SKM-1 treated with dmso at 0.1 percent for 144 hours (cell line): ENCODE data around the gene MTRFR.
A peak's percentile ranks its signal among the peaks of the same experiment; 100 is the strongest.
"Not testable (repeated sequence)": the region's sequence is repeated elsewhere in the genome, so short reads cannot be mapped to it uniquely, and the experiment has no call there.

ENCODE experiments used
- DNase-seq: peaks from one replicate; lab custom pipeline; 2025; ENCODE audit not compliant: unreplicated experiment; lab: John Stamatoyannopoulos, UW

Gene MTRFR

DNA sequence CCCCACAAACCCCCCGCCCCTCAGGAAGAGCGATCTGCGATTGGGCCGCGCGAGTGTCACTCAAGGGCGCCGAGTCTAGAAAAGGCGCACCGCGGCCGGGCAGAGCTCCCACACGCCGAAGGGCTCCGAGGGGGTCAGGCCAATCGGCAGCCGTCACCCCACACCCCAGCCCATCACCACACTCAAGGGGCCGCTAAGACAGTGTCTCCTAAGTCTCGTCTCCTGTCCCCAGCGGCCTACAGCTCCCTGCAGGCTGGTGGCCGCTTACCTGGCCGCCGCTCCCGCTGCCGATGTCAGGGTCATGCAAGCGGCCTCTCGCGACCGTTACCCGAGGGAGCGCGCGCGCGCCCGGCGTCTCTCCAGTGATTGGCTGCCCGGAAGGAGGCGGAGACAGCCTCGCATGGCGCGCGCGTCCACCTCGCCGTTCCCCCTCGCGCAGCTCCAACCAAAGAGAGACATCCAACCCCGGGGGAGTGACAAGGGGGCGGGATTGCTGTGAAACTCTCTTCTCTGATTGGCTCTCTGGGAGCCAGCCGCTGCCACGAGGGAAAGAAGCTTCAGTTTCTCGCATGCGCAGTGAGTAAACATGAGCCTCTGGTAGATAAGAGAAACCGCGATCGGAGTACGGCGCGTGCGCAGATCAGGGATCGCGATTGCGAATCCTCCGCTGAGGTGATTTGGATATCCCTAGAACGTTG is at the start of gene MTRFR, which contains the start of gene MPHOSPH9:
Gene MTRFR, plus strand, starts transcription at position 630 of the 698 bp plus-strand sequence. CDS start 20,239 bp downstream, outside the sequence.
Gene MPHOSPH9, minus strand, starts transcription at position 335 of the 698 bp plus-strand sequence. CDS start 2,777 bp downstream, outside the sequence.
- DNase-seq = peak; percentile 87

DNA sequence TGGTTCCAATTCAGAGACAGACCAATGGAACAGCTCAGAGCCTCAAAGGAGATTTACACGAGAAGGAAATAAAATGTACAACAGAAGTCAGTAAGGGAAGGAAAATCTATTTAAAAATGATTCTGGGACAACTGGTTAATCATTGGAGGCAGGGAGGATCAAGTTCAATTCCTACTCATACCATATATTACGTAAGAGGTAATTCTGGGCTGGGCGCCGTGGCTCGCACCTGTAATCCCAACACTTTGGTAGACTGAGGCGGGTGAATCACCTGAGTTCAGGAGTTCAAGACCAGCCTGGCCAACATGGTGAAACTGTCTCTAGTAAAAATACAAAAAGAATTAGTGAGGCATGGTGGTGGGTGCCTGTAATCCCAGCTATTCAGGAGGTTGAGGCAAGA is 45.6 kb upstream of the MTRFR start:
- no peak for DNase-seq

DNA sequence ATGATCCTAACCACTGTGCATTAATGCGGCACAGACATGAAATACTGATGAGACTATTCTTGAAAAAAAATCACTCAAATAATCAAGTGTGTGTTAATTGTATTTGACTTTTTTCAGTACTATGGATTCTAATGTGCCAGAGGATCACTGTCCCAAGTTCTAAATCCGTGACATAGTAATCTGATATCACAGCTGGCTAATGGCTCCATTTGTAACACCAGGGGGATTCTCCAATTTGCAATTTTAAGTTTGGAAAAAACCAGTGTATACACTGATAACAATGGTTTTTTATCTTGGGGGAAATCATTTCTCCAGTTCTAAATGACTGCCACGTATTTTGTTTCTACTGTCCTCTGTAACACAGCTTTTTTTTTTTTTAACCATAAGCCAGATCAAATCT is 33.3 kb upstream of the MTRFR start:
- no peak for DNase-seq

DNA sequence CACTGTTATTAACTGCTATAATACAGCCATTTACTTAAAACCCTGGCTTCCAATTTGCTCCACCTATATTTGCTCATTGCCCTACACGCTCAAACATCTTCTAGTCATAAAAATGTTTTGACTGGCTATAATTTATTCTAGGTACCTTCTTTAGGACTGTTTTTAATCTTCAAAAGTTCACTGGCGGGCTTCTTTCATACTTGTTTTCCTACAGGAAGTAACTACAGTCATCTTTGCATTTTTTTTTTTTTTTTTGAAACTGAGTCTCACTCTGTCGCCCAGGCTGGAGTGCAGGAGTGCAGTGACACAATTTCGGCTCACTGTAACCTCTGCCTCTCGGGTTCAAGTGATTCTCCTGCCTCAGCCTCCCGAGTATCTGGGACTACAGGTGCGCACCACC is 32.8 kb upstream of the MTRFR start:
- DNase-seq = no peak

DNA sequence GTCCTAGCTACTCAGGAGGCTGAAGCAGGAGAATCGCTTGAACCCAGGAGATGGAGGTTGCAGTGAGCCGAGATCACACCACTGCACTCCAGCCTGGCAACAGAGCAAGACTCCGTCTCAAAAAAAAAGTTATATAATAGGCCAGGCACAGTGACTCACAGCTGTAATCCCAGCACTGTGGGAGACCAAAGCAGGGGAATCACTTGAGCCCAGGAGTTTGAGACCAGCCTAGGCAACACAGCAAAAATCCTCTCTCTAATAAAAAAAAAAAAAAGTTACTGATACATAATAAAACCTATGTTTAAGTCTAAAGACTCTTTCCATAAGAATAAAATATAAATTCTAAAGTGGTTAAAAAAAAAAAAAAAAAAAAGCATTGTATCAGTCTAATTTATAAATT is 26.4 kb upstream of the MTRFR start:
- not testable (repeated sequence) for DNase-seq

DNA sequence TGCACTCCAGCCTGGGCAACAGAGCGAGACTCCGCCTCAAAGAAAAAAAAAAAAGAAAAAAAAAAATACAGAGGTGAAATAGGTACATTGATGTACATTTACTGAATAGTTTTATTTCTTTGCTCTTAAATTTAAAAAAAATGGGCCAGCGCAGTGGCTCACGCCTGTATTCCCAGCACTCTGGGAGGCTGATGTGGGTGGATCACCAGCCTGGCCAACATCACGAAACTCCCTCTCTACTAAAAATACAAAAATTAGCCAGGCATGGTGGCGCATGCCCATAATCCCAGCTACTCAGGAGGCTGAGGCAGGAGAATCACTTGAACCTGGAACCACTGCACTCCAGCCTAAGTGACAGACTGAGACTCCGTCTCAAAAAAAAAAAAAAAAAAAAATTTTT is 25.4 kb upstream of the MTRFR start:
- DNase-seq = not testable (repeated sequence)

DNA sequence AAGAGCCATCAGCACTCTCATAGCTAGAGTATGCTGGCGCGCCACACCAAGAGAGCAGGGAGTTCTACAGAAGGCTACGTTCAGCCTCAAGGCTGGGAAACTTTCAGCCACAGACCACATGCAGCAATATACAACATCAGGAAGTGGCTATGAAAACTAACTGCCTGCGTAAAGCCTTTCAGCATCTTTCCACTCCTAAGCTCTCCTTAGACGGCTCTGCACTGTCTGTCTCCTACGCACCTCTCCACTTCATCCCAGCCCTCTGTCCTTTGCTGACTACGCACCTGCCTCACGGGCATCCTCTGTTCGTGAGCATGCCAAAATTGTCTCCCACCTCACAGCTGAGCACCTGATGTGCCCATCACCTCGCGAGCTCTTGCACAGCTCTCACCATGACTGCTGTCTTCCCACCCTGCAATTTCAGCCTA is 10.0 kb upstream of the MTRFR start:
- no peak for DNase-seq

DNA sequence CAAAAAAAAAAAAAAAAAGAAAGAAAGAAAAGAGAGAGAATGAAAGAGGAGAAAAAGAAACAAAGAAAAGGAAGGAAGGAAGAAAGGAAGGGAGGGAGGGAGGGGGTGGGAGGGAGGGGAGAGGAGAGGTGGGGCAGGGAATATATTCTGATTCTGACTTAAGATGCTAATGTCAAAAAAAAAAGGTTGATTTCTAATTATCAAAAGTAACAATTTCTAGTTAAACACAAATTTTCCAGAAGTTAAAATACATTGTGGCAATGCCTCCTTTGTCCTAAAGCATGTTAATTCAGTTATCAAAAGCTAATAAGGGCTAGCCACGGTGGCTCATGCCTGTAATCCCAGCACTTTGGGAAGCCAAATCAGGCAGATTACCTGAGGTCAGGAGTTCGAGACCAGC is 7.8 kb upstream of the MTRFR start:
- no peak for DNase-seq

DNA sequence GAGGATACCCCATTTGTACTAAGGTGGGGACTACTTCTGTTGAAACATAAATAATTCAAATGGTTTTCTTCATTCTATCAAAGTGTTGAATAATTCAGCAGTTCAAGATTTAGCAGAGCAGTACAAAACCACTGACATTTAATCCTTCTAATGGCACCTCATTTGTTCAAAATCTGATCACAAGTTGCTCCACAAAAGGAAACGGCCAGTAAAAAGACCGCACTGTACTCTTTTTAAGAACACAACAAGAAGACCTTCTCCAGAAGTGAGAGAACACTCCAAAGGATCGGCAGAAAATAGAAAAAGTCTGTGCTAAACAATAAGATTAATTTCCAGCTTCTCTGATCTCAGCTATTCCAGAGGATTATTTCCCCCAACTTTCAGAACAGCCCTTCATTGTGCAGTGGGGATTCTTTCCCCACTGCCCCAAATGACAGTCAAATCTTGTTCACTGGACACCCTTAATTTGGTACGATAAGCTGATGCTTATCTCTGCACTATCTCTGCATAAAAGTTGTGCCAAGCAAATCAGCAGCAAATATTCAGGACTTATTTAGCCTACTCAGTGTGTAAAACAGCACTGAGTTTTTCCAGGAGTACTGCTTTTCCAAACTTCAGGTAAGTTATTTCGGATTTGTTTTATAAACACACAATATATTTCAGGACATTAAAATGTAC is 5.5 kb upstream of the MTRFR start:
- no peak for DNase-seq

DNA sequence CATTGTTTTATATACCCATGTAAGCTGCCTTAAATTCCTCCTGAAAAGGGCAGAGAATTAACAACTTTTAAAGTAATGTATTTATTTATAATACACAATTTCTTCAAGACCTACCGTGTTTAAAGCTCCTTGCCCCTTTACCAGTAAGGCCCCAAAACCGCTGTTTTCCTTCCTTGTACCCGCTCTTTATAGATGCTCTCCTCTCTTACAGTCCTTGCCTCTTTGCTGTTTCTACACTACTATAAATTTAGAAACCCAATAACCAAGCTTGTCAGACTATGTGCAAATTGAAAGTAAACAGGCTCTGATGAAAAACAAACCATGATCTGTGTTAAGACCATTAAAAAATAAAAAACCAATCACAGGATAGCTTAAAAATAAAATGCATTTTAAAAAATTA is 4.2 kb upstream of the MTRFR start:
- DNase-seq = no peak

DNA sequence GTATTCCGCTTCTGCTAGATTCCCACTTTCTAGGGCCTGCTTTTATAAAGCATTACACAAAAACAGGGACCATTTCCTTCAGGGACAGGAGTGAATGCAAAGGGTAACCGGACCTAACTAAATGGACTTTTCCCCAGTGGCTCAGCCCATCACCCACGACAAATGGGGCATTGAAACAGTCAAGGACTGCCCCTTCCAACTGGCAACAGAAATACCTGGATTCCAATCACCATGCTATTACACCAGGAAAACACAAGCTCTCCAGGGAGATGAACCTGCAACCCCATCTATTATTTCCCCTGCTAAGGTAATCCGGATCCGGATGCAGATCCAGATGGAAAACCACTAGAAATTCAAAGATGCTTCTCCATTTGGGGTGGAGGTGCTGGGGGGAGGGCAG is 1.3 kb upstream of the MTRFR start:
- DNase-seq = no peak

DNA sequence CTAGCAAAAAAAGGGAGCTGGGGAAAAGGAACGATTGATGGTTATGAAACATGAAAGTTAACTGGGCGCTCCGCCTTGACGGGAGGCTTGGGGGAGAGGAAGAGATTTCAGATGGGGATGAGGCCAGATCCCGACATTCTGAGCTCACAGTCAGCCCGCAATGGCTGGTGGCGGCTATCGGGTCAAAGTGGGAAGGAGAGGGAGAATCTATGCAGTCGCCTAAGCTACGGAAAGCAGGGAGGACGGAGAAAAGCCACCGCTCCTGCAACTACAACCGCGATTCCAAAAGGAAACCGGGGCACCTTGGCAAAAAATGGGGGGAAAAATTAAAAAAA is 797 bp upstream of the MTRFR start:
- DNase-seq = no peak

DNA sequence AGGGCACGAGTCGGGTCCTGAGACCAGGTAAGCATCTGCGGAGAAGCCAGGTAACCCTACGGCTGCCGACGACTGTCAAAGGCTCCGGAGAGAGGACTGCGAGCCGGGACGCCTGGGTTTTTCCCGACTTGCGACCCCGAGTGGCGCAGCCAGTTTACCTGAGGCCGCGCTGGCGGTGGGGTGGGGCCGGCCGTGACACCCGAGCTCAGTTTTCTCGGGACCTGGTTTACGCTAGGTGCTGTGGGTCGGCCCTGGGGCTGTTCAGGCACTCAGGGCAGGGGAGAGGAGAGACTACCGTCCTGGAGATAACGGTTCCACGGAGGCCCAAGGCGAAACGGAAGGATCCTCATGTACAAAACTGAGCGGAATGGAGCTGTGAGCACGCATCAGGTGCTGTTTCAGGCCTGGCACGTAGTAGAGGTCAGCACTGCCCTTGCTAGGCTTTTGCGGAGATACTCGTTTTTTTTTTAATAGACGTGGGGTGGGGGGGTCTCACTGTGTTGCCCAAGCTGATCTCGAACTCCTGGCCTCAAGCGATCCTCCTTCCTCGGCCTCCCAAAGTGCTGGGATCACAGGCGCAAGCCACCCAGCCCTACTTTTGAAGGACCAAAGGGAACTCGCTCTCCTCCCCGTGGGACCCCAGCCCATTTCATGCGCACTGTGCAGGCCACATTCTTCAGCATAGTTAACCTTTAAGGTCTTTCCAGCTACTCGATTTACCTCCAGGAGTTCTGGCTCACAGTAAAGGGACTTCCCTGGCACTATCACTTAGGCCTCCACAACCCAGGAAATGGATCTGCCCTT is 471 bp downstream of the MTRFR start:
- no peak for DNase-seq

DNA sequence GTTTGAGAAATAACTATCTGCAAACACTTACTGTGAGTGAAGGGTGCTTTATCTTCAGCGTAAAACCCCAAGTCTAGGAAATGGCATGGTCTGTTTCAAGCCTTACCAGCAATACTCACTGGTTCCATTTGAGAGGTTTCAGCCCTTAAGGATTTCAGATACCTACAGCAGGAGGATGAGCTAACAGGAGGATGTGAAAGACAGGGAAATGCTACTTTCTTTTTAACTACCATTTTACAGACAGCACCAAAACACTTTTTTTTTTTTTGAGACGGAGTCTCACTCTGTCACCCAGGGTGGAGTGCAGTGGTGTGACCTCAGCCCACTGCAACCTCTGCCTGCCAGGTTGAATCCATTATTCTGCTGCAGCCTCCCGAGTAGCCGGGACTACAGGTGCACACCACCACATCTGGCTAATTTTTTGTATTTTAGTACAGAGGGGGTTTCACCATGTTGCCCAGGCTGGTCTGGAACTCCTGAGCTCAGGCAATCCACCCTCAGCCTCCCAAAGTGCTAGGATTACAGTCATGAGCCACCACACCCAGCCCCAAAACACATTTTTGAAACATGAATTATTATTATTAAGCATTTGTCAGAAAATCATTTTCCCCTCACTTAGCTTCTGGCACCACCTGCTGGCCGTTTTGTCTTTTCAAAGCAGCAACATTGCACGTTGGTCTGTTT is 4.6 kb downstream of the MTRFR start:
- no peak for DNase-seq

DNA sequence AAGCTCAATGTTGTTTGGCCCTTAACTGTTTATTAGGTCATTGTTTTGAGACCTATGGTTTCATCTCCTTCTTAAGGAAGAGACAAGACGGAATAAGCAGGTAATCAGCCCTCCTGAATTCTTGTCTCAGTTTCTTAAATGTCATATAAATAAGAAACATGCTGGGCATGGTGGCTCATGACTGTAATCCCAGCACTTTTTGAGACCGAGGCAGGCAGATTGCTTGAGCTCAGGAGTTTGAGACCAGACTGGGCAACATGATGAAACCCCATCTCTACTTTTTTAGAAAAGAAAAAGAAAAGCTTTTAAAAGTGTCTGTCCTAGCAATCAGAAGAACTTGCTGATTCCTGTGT is 5.1 kb downstream of the MTRFR start:
- DNase-seq = no peak

DNA sequence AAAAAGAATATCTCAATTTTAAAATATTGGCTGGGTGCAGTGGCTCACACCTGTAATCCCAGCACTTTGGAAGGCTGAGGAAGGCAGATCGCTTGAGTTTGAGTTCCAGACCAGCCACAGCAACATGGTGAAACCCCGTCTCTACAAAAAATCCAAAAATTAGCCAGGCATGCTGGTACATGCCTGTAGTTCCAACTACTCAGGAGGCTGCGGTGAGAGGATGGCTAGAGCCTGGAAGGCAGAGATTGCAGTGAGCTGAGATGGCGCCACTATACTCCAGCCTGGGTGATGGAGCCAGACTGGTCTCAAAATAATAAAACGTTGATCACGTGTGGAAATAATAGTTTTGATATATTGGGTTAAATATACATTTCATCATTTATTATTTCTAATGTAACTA is 5.7 kb downstream of the MTRFR start:
- no peak for DNase-seq

DNA sequence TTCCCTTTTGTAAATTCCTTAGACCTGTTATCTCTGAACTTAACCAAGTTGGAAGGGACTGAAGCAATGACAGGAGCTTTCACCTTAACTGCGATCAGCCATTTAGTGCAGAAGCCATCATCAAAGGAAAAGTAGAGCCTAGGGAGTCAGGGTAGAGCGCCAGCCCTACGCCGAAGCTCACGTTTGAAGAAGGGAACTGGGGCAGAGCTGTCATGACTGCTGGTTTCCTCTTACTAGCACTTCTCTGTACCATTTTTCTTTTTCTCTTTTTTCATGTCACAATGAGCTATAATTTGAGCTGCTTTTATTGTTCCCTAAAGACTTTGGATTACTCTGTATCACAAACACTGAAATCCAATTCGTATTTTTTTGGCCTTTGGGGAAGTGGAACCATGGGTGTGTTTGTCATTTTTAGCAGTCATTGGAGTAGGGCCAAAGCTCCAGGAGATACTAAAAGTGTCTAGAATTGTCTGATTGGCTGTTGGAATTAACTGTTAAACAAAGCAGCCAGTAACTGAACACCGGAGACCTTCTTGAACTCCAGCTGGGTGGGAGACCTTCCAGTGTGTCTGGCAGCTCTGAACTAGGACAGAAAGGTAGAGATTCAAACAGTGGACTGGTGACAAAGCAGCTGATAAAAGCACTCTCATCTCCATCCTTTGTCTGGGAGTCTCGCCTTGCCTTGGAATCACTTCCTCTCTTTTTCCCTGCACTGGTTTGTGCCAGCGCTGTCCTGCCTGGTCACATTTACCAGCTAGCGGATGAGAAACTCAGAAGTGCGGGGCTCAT is 9.1 kb downstream of the MTRFR start:
- DNase-seq = no peak

DNA sequence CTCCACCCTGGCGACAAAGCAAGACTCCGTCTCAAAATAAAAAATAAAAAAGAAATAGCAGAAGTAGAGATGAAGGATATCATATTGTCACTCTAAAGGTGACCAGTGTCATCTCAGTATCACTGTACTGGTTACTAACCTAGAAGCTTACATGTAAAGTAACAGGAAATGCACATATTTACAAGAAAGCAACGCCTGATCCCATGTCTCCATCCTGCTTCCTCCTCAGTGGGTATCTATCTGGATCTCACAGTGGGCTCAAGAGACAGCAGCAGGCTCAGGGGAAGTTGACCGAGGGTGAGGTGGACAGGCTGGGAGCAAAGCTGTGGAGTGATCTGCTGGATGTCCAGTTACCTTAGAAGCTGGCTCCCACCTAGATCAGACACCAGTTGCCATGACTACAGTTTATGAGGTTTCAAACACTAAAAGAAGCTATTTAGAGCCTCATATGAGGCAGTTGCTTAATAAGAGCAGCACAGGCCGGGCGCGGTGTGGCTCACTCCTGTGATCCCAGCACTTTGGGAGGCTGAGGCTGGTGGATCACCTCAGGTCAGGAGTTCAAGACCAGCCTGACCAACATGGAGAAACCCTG is 10.5 kb downstream of the MTRFR start:
- no peak for DNase-seq

DNA sequence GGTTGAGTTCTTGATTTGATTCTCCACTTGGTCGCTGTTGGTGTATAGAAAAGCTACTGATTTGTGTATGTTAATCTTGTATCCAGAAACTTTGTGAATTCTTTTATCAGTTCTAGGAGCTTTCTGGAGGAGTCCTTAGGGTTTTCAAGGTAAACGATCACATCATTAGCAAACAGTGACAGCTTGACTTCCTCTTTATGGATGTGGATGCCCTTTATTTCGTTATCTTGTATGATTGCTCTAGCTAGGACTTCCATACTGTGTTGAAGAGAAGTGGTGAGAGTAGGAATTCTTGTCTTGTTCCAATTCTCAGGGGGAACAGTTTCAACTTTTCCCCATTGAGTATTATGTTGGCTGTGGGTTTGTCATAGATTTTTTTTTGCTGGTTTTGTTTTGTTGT is 12.4 kb downstream of the MTRFR start:
- DNase-seq = no peak

DNA sequence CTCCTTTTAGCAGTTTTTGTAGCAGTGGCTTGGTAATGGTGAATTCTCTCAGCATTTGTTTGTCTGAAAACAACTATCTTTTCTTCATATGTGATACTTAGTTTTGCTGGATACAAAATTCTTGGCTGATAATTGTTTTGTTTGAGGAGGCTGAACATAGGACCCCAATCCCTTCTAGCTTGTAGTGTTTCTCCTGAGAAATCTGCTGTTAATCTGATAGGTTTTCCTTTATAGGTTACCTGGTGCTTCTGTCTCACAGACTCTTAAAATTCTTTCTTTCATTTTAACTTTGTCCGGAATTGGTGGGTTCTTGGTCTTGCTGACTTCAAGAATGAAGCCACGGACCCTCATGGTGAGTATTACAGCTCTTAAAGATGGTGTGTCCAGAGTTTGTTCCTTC is 14.9 kb downstream of the MTRFR start:
- not testable (repeated sequence) for DNase-seq
